Measurements from ENCODE around the gene TEKT1.

GRCh38 chr17:6755731-6756184 lies 75.8 kb downstream of the TEKT1 start, which contains the start of gene XAF1:
- no peak for TF ChIP-seq CTCF (IDR thresholded peaks at IDR 0.05)
- TF ChIP-seq POLR2A (IDR thresholded peaks at IDR 0.05) = no peak
